GM18505 (cell line): ENCODE results near the gene DDAH2.
"Not testable (repeated sequence)": the region's sequence is repeated elsewhere in the genome, so short reads cannot be mapped to it uniquely, and the experiment has no call there.

ENCODE experiments used
- ATAC-seq: cut with Tn5 transposase; IDR thresholded peaks from one replicate; pipeline ENCODE4 v1.9.1; 2021; ENCODE audit not compliant: unreplicated experiment
- POLR2A ChIP-seq: IDR thresholded peaks from 4 replicates; pipeline ENCODE4 v1.6.1; 2011; ENCODE audit warnings: borderline replicate concordance; ENCODE audit not compliant: insufficient read depth, insufficient read length; ENCODE audit errors: extremely low read depth

The DDAH2 gene

DNA sequence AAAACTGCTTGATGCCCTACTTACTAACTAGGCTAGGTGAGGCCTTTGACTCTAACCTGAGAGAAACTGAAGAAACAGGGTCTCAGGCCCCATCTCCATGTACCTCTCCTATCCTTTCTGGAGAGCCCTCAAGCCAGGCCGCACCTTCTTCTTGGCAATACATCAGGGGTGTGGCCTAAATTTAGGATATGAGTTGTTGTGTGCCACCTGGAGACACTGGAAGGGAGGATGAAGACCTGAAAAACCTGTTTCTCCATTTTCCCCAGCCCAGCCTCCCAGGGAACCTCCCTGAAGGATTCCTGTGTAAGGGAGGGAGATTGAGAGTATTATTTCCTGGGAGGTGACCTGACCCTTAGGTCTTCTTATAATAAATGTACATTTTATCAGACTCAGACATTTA lies 10.8 kb downstream of the DDAH2 start:
- no peak for TF ChIP-seq POLR2A
- ATAC-seq: no peak

DNA sequence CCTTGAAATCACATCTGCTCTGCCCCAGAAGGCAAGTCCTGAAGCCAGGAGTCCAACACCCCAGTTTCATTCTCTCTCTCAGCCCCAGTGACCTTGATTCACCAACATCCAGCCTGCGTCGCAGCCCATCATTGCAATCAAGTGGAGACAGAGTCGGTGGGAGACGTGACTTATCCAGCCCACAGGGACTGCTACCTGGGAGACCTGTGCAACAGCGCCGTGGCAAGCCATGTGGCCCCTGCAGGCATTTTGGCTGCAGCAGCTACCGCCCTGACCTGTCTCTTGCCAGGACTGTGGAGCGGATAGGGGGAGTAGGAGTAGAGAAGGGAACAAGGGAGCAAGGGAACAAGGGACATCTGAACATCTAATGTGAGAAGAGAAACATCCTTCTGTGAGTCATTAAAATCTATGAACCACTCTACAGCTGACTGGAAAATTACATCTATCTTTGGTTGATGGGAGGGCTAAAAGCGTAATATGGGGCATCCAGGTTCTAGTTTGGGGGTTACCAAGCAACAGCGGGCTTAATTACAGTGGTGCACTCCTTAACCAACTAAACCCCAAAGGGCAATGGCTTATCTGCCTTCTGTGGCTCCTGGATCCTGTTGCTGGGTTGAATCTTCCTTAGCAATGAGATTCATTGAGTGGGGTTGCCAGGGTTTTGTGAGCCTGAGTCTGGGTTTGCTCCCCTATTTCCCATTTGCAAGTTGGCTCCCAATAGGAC lies 11.4 kb downstream of the DDAH2 start:
- ATAC-seq: no peak
- no peak for TF ChIP-seq POLR2A

DNA sequence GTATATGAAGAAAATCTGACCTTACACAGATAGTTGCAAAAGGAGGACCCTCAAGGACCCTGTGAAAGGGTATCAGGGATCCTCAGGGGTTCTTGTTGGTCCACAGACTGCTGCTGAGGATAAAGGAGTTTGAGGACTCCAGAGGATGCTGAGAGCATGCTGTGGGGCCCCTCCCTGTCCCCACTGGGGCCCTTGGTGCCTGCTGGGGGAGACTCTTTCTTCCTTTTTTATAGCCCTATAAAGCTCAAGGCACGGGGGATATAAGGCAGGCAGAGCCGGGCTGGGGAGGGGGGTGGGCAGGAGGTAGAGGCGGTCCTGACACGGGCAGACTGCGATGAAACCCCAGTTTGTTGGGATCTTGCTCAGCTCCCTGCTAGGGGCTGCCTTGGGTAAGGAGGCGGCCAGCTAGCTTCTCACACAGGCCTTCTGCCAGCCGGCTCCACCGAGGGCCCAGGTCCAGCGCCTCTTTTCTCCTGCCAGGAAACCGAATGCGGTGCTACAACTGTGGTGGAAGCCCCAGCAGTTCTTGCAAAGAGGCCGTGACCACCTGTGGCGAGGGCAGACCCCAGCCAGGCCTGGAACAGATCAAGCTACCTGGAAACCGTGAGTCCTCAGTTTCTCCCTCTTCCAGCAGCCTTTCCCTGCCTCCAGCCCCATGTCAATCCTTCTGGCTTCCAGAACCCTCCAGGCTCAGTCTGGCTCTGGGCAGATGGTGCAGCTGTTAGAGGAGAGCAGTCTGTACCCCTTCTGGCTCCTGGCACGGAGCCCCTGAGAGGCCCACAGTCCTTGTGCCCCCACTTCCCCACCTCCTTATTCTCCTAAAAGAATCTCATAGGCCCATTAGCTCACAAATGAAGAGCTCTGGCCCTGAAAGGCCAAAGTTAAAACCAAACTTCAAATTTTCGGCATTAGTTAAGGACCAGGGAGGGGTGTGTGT lies 13.8 kb downstream of the DDAH2 start, which contains the start of gene LY6G6D:
Gene LY6G6D (plus strand): TSS at position 327 of the 937 bp plus-strand sequence. CDS start 8 bp downstream, at position 335.
- TF ChIP-seq POLR2A: no peak
- ATAC-seq: no peak

DNA sequence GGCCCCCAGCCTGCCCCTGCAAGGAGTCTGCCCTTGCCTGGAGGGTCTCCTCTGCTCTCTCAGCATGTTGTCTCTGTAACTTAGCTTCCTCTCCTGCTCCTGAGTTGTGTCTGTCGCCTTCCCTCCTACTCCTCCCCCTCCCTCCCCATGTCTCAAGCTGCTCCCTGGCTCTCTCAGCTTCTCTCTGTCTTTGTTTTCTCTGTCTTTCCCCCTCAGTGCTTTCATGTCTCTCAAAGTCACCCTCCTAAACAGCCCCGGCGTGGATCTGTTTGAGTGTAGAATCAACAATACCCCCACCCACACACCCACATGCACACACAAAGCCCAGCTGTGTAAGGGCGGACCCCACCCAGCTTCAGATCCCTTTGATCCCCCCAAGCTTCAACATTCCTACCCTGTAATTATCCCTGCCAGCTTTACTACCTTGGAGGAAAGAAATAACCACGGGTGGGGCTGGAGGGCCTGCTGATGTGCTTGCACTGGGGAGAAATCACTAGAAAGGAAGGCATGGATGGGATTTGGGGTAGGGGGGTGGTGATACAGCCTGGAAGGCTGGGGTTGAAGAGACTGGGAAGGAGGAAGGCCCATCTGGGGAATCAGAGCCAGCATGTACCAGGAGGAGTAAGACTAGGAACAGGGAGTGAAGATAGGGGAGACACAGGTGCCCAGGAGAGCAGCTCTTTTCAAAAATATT lies 15.0 kb downstream of the DDAH2 start:
- TF ChIP-seq POLR2A: no peak
- no peak for ATAC-seq

DNA sequence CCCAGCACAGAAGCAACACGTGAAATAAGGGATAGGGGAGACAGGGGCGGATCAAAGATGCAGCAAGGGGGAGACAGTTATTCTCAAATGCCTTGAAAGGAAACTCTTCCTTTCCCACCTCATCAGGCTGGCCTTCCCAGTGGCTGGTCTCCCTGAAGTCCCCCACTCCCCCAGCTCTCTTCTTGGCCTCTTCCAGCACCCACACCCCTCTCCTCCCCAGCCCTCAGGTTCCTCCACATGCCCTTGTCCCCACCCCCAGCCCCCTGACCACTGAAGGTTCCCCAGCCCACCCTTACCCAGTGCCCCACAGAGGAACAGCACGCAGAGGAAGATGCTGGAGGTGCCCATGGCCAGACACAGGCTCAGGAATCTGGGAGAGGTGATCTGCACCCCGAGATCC lies 15.6 kb downstream of the DDAH2 start:
- no peak for ATAC-seq

DNA sequence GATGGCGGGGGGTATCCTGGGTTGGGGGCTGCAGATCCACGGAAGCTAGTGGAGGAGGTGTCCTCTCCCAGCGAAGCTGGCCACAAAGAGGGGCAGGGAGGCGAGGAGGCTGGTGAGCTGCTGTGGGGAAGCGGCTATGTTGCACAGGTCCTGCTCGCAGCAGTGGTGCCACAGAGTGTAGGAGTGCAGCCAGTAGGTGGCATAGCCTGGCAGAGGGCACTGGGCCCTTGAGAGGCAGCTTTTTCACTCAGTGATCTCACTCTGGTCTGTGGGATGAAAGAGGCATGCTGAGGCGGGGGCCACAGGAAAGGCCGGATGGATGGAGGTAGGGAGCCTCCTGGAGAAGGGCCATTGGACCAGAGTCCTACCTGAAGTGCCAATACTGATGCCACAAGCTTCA lies 16.8 kb downstream of the DDAH2 start:
- ATAC-seq: no peak
- no peak for TF ChIP-seq POLR2A

More for the DNA sequence above, 15.6 kb downstream of the DDAH2 start:
- TF ChIP-seq POLR2A: no peak

DNA sequence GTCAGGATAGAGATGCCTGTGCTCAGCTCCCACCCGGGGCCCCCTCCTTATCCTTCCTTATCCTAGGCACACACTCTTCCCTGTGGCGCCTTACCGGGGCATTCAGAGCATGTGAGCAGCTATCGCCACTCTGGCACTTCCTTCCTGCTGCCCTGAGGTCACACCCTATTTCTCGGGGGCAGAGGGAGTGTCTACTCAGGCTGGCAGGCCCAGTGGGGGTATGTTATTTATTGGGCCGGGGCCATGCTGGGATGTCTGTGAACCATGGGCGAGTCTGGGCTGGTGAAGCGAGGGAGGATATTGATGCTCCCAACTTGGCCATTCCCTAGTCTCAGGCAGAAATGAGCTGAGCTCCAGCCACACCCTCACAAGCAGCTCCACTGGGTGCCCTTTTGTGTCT lies 17.9 kb downstream of the DDAH2 start:
- no peak for TF ChIP-seq POLR2A
- ATAC-seq: no peak

DNA sequence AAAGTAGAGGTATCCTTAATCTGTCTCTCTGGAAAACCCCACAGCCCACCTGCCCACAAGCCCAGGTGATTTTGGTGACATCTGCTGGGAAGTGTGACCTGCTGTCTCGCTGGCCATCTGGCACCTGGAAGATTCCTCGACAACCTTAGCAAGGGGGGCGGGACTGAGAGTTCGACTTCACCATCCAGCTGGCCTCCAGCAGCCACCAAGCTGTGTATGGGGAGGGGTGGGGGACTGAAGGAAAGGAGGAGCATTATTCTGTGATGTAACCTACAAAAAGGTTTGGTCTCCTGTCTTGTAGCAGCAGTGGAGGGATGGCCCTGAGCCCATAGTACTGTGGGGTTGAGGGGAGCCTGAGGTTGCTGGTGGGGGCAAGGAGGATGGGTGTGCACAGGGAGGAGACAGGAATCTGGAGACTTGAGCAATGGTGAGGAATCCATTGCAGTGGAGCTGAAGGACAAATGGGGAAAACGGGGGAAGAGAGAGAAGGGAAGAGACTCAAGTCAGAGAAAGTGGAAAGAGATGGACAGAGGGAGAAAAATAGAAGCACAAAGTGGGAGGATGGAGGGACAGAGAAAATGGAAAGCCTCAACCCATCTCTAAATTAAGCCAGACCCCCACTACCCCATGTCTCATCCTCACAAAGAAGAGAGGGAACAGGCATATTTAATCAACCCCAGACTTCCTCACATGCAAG lies 18.4 kb downstream of the DDAH2 start:
- ATAC-seq: no peak

DNA sequence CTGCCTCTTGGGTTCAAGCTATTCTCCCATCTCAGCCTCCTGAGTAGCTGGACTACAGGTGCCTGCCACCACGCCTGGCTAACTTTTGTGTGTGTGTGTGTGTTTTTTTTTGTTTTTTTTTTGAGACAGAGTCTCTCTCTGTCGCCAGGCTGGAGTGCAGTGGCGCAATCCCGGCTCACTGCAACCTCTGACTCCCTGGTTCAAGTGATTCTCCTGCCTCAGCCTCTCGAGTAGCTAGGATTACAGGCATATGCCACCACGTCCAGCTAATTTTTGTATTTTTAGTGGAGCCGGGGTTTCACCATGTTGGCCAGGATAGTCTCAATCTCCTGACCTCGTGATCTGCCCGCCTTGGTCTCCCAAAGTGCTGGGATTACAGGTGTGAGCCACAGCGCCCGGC lies 19.9 kb downstream of the DDAH2 start:
- not testable (repeated sequence) for ATAC-seq

More for the DNA sequence above, 18.4 kb downstream of the DDAH2 start:
- TF ChIP-seq POLR2A: no peak

DNA sequence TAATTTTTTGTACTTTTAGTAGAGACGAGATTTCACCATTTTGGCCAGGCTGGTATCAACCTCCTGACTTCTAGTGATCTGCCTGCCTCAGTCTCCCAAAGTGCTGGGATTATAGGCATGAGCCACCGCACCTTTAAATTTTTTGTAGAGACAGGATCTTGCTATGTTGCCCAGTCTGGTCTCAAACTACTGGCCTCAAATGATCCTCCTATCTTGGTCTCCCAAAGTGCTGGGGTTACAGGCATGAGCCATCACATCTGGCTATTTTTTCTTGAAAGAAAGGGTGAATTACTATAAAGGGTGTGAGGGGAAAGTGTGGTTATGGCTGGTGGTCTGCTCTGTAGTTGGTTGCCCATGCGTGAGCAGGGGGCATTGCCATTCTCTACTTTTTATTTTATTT lies 20.9 kb downstream of the DDAH2 start:
- TF ChIP-seq POLR2A: no peak
- ATAC-seq: no peak

DNA sequence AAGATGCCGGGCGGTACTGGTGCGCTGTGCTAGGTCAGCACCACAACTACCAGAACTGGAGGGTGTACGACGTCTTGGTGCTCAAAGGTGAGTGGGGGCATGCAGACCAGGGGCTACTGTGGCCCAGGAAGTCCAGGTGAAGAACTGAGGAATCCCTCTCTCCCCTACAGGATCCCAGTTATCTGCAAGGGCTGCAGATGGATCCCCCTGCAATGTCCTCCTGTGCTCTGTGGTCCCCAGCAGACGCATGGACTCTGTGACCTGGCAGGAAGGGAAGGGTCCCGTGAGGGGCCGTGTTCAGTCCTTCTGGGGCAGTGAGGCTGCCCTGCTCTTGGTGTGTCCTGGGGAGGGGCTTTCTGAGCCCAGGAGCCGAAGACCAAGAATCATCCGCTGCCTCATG lies 21.4 kb downstream of the DDAH2 start:
- TF ChIP-seq POLR2A: no peak
- no peak for ATAC-seq

DNA sequence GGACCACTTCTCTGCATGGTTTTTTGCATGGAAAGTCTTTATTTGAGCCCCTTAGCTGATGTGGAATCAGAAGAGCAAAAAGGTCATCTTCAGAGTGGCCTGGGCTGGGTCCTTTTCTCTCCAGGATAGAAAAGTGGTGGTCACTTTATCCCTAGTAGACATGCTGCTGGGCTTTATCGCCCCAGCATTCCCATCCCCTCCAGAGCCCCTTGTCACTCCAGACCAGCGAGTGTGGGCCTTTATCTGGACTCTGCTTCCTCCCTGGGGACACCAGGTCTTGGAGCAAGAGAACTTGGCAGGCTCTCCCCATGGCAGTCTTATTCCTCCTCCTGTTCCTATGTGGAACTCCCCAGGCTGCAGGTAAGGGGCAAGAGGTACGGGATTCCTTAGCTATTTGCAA lies 22.5 kb downstream of the DDAH2 start, which contains the start of gene LY6G6F:
Gene LY6G6F (plus strand): TSS at position 268 of the 400 bp plus-strand sequence. CDS start 41 bp downstream, at position 309.
- no peak for TF ChIP-seq POLR2A
- ATAC-seq: no peak

DNA sequence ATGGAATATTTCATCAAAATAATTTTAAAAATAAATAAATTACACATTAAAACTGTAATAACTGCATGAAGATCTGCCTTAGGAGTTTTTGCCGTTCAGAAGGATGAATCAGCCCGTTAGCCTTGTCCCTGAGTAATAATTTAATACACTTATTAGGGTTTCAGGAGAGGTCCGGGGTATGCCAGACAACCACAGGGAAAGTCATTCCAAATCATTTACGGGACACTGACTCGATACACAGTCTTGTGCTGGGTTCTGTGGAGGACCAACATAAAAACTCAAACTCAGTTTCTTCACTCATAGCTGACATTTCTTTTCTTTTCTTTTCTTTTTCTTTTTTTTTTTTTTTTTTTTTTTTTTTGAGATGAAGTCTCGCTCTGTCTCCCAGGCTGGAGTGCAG lies 23.2 kb downstream of the DDAH2 start:
- TF ChIP-seq POLR2A: no peak
- ATAC-seq: no peak
